Left lung (tissue), 10 donors: ENCODE measurements around the gene AP1M1. TPM values are rescaled to one million over a fixed set of nuclear protein-coding genes. Genes with fewer than 3 reads are reported as not detected.

Source experiments
- ATAC-seq: fragments of 200-7000 bp; cut with Tn5 transposase; one replicate; pipeline ENCODE4 v1.9.1; 2020; ENCODE audit warnings: moderate library complexity
- DNase-seq, 4 donors: peaks; one replicate each; pipeline ENCODE4 v3.0.0-alpha.2; 2013 to 2020
- H3K27ac ChIP-seq, 2 donors: fragments of 200-600 bp; sonication (generic) in 1 of 2; one replicate each; pipeline versions ENCODE4 v1.5.0 to v1.8.0; 2020 to 2021
- H3K27me3 ChIP-seq, 2 donors: fragments of 200-600 bp; sonication (generic) in 1 of 2; one replicate each; pipeline versions ENCODE4 v1.5.0 to v1.8.0; 2020 to 2021
- H3K36me3 ChIP-seq, 2 donors: fragments of 200-600 bp; sonication (generic) in 1 of 2; one replicate each; pipeline versions ENCODE4 v1.5.0 to v1.8.0; 2020 to 2021
- H3K4me1 ChIP-seq, 2 donors: fragments of 200-600 bp; one replicate each; pipeline ENCODE4 v1.8.0; 2021
- H3K4me3 ChIP-seq, 2 donors: fragments of 200-600 bp; sonication (generic) in 1 of 2; one replicate each; pipeline versions ENCODE4 v1.5.0 to v1.8.0; 2020 to 2021; ENCODE audit warnings: mild to moderate bottlenecking in 1 of 2
- H3K9me3 ChIP-seq, 2 donors: fragments of 200-600 bp; sonication (generic) in 1 of 2; one replicate each; pipeline versions ENCODE4 v1.5.0 to v1.8.0; 2020 to 2021
- CTCF ChIP-seq, 2 donors: fragments of 200-600 bp; sonication (generic) in 1 of 2; IDR thresholded peaks; one replicate each; pipeline versions ENCODE4 v1.5.0 to v1.8.0; 2021; ENCODE audit warnings: antibody characterized with exemption in 2 of 2
- intact Hi-C, 2 donors: fragments of 100-400 bp; cut with DNase I; formaldehyde crosslinking; loops; one replicate each; pipeline versions ENCODE4 v1.11.2 to v1.14.2; 2022
- polyA plus RNA-seq, 6 donors: library from polyadenylated mRNA; unstranded; fragments of 120-200 nt; gene quantifications; one replicate each; pipeline ENCODE4 v1.2.1, GENCODE V29; 2013; ENCODE audit not compliant: insufficient read length in 6 of 6
- total RNA-seq, 2 donors: library from RNA; stranded (reverse); fragmentation: NEBNext Ultra II Directional; extraction: Animal tissue kit (Norgen Biotek cat#: 25700); gene quantifications; one replicate each; pipeline ENCODE4 v1.2.1, GENCODE V29; 2021
- donor health status: DM: no; HTN: yes; CAD: no.
- donor health status: DM: no; HTN: no; CAD: no.

Gene AP1M1
- total and polyA plus RNA-seq, 8 donors, result 51.2 to 73.9 (median 57.0) TPM

- no peaks in the 10 kb centered on the region for H3K4me1 ChIP-seq
- no peak overlapping the region for H3K27ac ChIP-seq
- H3K9me3 ChIP-seq, result no peaks in the 10 kb centered on the region
- DNase-seq (no peak), ATAC-seq (no peak)
- no peaks in the 10 kb centered on the region for H3K27me3 ChIP-seq
- H3K4me3 ChIP-seq, result no peak overlapping the region
- TF ChIP-seq CTCF (IDR thresholded peaks at IDR 0.05), result no peak
- peaks cover 5 to 100% of the 10 kb centered on the region in 2 donors for H3K36me3 ChIP-seq
- intact Hi-C loops, result no loop called here
These were observed 9.4 kb downstream of the AP1M1 start for GRCh38 chr19:16207063-16207462.

- H3K4me3 ChIP-seq, result no peak overlapping the region
- H3K4me1 ChIP-seq, result no peaks in the 10 kb centered on the region
- TF ChIP-seq CTCF (IDR thresholded peaks at IDR 0.05), result no peak
- peaks cover 5 to 96% of the 10 kb centered on the region in 2 donors for H3K36me3 ChIP-seq
- no peak for DNase-seq
- no peak for ATAC-seq
- no peaks in the 10 kb centered on the region for H3K9me3 ChIP-seq
- intact Hi-C loops, result no loop called here
- H3K27ac ChIP-seq, result no peak overlapping the region
- H3K27me3 ChIP-seq, result no peaks in the 10 kb centered on the region
These were observed 9.8 kb downstream of the AP1M1 start for GRCh38 chr19:16207490-16208025.

GRCh38 chr19:16208064-16208759 lies 10.5 kb downstream of the AP1M1 start:
- ATAC-seq, result no peak

GRCh38 chr19:16208847-16209665 lies 11.3 kb downstream of the AP1M1 start:
- Histone ChIP-seq H3K36me3 (peaks cover 5 to 89% of the 10 kb centered on the region in 2 donors), H3K4me3 (no peak overlapping the region), H3K4me1 (no peaks in the 10 kb centered on the region), H3K27ac (no peak overlapping the region), H3K9me3 (no peaks in the 10 kb centered on the region), H3K27me3 (no peaks in the 10 kb centered on the region)
- no peak for TF ChIP-seq CTCF (IDR thresholded peaks at IDR 0.05)
- no peak for ATAC-seq
- intact Hi-C loops, result no loop called here
- no peak for DNase-seq

More at GRCh38 chr19:16208064-16208759, 10.5 kb downstream of the AP1M1 start:
- intact Hi-C loops, result no loop called here
- Histone ChIP-seq H3K4me1 (no peaks in the 10 kb centered on the region), H3K27me3 (no peaks in the 10 kb centered on the region), H3K27ac (no peak overlapping the region), H3K9me3 (no peaks in the 10 kb centered on the region), H3K4me3 (no peak overlapping the region), H3K36me3 (peaks cover 5 to 90% of the 10 kb centered on the region in 2 donors)
- no peak for TF ChIP-seq CTCF (IDR thresholded peaks at IDR 0.05)
- no peak for DNase-seq

- Histone ChIP-seq H3K4me3 (no peak overlapping the region), H3K27ac (no peak overlapping the region), H3K9me3 (no peaks in the 10 kb centered on the region), H3K4me1 (no peaks in the 10 kb centered on the region), H3K27me3 (no peaks in the 10 kb centered on the region), H3K36me3 (peaks cover 5 to 86% of the 10 kb centered on the region in 2 donors)
- TF ChIP-seq CTCF (IDR thresholded peaks at IDR 0.05), result no peak
- ATAC-seq, result no peak
- intact Hi-C loops, result no loop called here
- no peak for DNase-seq
These were observed 12.5 kb downstream of the AP1M1 start for GRCh38 chr19:16210168-16210567.
